ENCODE data around the gene MON1A.

Gene MON1A

GRCh38 chr3:49876567-49876966 is 53.0 kb downstream of the MON1A start:
- Histone ChIP-seq H3K36me3 (ENCODE audit: insufficient read depth) (no peaks in the 10 kb centered on the region), H3K27ac (no peak overlapping the region), H3K27me3 (ENCODE audit: insufficient read depth, low read depth) (no peaks in the 10 kb centered on the region), H3K4me1 (ENCODE audit: low read depth, poor library complexity, severe bottlenecking) (no peaks in the 10 kb centered on the region), H3K9ac (no peak overlapping the region), H3K4me2 (no peak overlapping the region), H3K79me2 (ENCODE audit: insufficient read depth, low read depth) (no peaks in the 10 kb centered on the region), H4K20me1 (ENCODE audit: insufficient read depth) (no peaks in the 10 kb centered on the region), H2AFZ (ENCODE audit: low read depth) (no peak overlapping the region), H3K4me3 (IDR thresholded peaks at IDR 0.05; ENCODE audit: insufficient read depth, low read depth, low read length) (no peak overlapping the region)
- TF ChIP-seq CTCF (conservative IDR thresholded peaks at IDR 0.05; ENCODE audit: low read depth, low read length), result no peak

GRCh38 chr3:49873623-49874022 is 56.0 kb downstream of the MON1A start:
- Histone ChIP-seq H3K4me2 (no peak overlapping the region), H2AFZ (ENCODE audit: low read depth) (no peak overlapping the region), H4K20me1 (ENCODE audit: insufficient read depth) (no peaks in the 10 kb centered on the region), H3K4me3 (IDR thresholded peaks at IDR 0.05; ENCODE audit: insufficient read depth, low read depth, low read length) (no peak overlapping the region), H3K79me2 (ENCODE audit: insufficient read depth, low read depth) (no peaks in the 10 kb centered on the region), H3K27me3 (ENCODE audit: insufficient read depth, low read depth) (no peaks in the 10 kb centered on the region; the same call in 1 of the 2 replicates), H3K4me1 (ENCODE audit: low read depth, poor library complexity, severe bottlenecking) (no peaks in the 10 kb centered on the region), H3K27ac (no peak overlapping the region), H3K36me3 (ENCODE audit: insufficient read depth) (no peaks in the 10 kb centered on the region), H3K9ac (no peak overlapping the region)
- TF ChIP-seq CTCF (conservative IDR thresholded peaks at IDR 0.05; ENCODE audit: low read depth, low read length), result no peak

DNA sequence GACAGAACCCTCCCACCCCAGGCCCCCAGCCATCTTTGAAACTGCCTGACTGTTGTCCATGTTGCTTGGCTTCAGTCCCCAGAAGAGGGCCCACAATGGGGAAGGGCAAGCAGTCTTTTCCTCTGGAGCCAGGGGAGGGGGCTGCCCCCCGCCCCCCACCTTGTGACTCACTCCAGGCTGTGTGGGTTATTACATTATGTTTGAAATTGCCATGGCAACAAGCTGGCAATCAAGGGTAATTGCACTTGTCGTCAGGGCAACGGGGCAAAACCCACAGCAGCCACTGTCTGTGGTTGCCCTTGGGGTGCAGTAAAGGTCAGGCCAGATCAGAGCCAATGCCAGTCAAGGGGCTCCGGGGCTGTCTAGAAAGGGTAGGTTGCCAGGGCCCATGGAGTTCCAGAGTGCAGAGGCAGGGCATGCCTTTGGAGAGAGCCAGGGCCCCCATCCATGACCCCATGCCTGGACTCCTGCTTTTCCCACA is 56.8 kb downstream of the MON1A start:
- H4K20me1 ChIP-seq (ENCODE audit: insufficient read depth), result no peaks in the 10 kb centered on the region
- H3K9ac ChIP-seq, result no peak overlapping the region
- H3K36me3 ChIP-seq (ENCODE audit: insufficient read depth), result no peaks in the 10 kb centered on the region
- no peak for TF ChIP-seq CTCF (conservative IDR thresholded peaks at IDR 0.05; ENCODE audit: low read depth, low read length)
- no peak overlapping the region for H2AFZ ChIP-seq (ENCODE audit: low read depth)
- H3K79me2 ChIP-seq (ENCODE audit: insufficient read depth, low read depth), result no peaks in the 10 kb centered on the region
- no peak overlapping the region for H3K27ac ChIP-seq
- H3K4me2 ChIP-seq, result no peak overlapping the region
- H3K4me3 ChIP-seq (IDR thresholded peaks at IDR 0.05; ENCODE audit: insufficient read depth, low read depth, low read length), result no peak overlapping the region
- H3K4me1 ChIP-seq (ENCODE audit: low read depth, poor library complexity, severe bottlenecking), result no peaks in the 10 kb centered on the region
- H3K27me3 ChIP-seq (ENCODE audit: insufficient read depth, low read depth), result no peaks in the 10 kb centered on the region; the same call in 1 of the 2 replicates

GRCh38 chr3:49871531-49872153 is 58.0 kb downstream of the MON1A start:
- Histone ChIP-seq H3K36me3 (ENCODE audit: insufficient read depth) (no peaks in the 10 kb centered on the region), H3K4me2 (no peak overlapping the region), H3K27me3 (ENCODE audit: insufficient read depth, low read depth) (no peaks in the 10 kb centered on the region; the same call in 1 of the 2 replicates), H2AFZ (ENCODE audit: low read depth) (no peak overlapping the region), H3K9ac (no peak overlapping the region), H3K4me3 (IDR thresholded peaks at IDR 0.05; ENCODE audit: insufficient read depth, low read depth, low read length) (no peak overlapping the region), H3K4me1 (ENCODE audit: low read depth, poor library complexity, severe bottlenecking) (no peaks in the 10 kb centered on the region), H3K27ac (no peak overlapping the region), H4K20me1 (ENCODE audit: insufficient read depth) (no peaks in the 10 kb centered on the region), H3K79me2 (ENCODE audit: insufficient read depth, low read depth) (no peaks in the 10 kb centered on the region)
- no peak for TF ChIP-seq CTCF (conservative IDR thresholded peaks at IDR 0.05; ENCODE audit: low read depth, low read length)

Data from KMS-11 (cell line).